ENCODE data around the gene PLEKHF1.
A peak's percentile ranks its signal among the peaks of the same experiment; 100 is the strongest.

PLEKHF1 gene

GRCh38 chr19:29639086-29639485 is 26.2 kb upstream of the PLEKHF1 start:
- DNase-seq (ENCODE audit: extremely low read depth, low read depth), result no peak
- no peak for TF ChIP-seq CTCF (IDR thresholded peaks at IDR 0.05; ENCODE audit: low read depth, low read length)

- DNase-seq (ENCODE audit: extremely low read depth, low read depth), result no peak
- TF ChIP-seq CTCF (IDR thresholded peaks at IDR 0.05; ENCODE audit: low read depth, low read length), result no peak
Measured at GRCh38 chr19:29640231-29640630, 25.0 kb upstream of the PLEKHF1 start.

- TF ChIP-seq CTCF (IDR thresholded peaks at IDR 0.05; ENCODE audit: low read depth, low read length), result no peak
- DNase-seq (ENCODE audit: extremely low read depth, low read depth), result no peak
Measured at GRCh38 chr19:29641597-29641996, 23.7 kb upstream of the PLEKHF1 start.

- DNase-seq (ENCODE audit: extremely low read depth, low read depth), result no peak
- no peak for TF ChIP-seq CTCF (IDR thresholded peaks at IDR 0.05; ENCODE audit: low read depth, low read length)
Measured at GRCh38 chr19:29643361-29643935, 21.8 kb upstream of the PLEKHF1 start.

- no peak for TF ChIP-seq CTCF (IDR thresholded peaks at IDR 0.05; ENCODE audit: low read depth, low read length)
- no peak for DNase-seq (ENCODE audit: extremely low read depth, low read depth)
Measured at GRCh38 chr19:29644210-29644609, 21.1 kb upstream of the PLEKHF1 start.

- no peak for DNase-seq (ENCODE audit: extremely low read depth, low read depth)
- TF ChIP-seq CTCF (IDR thresholded peaks at IDR 0.05; ENCODE audit: low read depth, low read length), result no peak
Measured at GRCh38 chr19:29645491-29645867, 19.8 kb upstream of the PLEKHF1 start.

GRCh38 chr19:29645911-29646310 is 19.4 kb upstream of the PLEKHF1 start:
- DNase-seq (ENCODE audit: extremely low read depth, low read depth), result peak; percentile 52
- TF ChIP-seq CTCF (IDR thresholded peaks at IDR 0.05; ENCODE audit: low read depth, low read length), result no peak

Data from AG09319 (cell line).